Nephron progenitor cell (in vitro differentiated cells): Measurements from ENCODE around the gene ZNF318.
"Not testable (repeated sequence)": the region's sequence is repeated elsewhere in the genome, so short reads cannot be mapped to it uniquely, and the experiment has no call there.

Experiments used
- DNase-seq: peaks from one replicate; pipeline ENCODE4 v3.0.0; 2021
- H3K27ac Mint-ChIP-seq: 2 replicates; pipeline ENCODE4 v1.8.0; 2021; ENCODE audit warnings: mild to moderate bottlenecking, moderate library complexity, mixed read lengths
- H3K27me3 Mint-ChIP-seq: 2 replicates; pipeline ENCODE4 v1.8.0; 2021; ENCODE audit warnings: mild to moderate bottlenecking, low read depth, mixed read lengths; ENCODE audit not compliant: poor library complexity
- H3K36me3 Mint-ChIP-seq: 2 replicates; pipeline ENCODE4 v1.8.0; 2021; ENCODE audit warnings: low read depth, mixed read lengths
- H3K4me1 Mint-ChIP-seq: 2 replicates; pipeline ENCODE4 v1.8.0; 2021; ENCODE audit warnings: mixed read lengths
- H3K4me3 Mint-ChIP-seq: 2 replicates; pipeline ENCODE4 v1.8.0; 2021; ENCODE audit warnings: mild to moderate bottlenecking, moderate library complexity, mixed read lengths
- H3K9me3 Mint-ChIP-seq: 2 replicates; pipeline ENCODE4 v1.8.0; 2021; ENCODE audit warnings: mild to moderate bottlenecking, moderate library complexity, mixed read lengths
- TF ChIP-seq, protein P1 (sequence below): fragments of 200-600 bp; sonication (generic); IDR thresholded peaks from 2 replicates; pipeline ENCODE4 v1.5.0; 2021; ENCODE audit warnings: antibody characterized with exemption

Gene ZNF318

GRCh38 chr6:43361269-43361668 lies 8.2 kb downstream of the ZNF318 start:
- Mint-ChIP-seq H3K4me3 (no peak overlapping the region), H3K36me3 (peaks cover 59% of the 10 kb centered on the region), H3K27me3 (no peaks in the 10 kb centered on the region), H3K9me3 (no peaks in the 10 kb centered on the region), H3K27ac (no peak overlapping the region), H3K4me1 (peaks cover 15% of the 10 kb centered on the region)
- TF ChIP-seq, protein P1, sequence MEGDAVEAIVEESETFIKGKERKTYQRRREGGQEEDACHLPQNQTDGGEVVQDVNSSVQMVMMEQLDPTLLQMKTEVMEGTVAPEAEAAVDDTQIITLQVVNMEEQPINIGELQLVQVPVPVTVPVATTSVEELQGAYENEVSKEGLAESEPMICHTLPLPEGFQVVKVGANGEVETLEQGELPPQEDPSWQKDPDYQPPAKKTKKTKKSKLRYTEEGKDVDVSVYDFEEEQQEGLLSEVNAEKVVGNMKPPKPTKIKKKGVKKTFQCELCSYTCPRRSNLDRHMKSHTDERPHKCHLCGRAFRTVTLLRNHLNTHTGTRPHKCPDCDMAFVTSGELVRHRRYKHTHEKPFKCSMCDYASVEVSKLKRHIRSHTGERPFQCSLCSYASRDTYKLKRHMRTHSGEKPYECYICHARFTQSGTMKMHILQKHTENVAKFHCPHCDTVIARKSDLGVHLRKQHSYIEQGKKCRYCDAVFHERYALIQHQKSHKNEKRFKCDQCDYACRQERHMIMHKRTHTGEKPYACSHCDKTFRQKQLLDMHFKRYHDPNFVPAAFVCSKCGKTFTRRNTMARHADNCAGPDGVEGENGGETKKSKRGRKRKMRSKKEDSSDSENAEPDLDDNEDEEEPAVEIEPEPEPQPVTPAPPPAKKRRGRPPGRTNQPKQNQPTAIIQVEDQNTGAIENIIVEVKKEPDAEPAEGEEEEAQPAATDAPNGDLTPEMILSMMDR, result no peak
- DNase-seq, result no peak

DNA sequence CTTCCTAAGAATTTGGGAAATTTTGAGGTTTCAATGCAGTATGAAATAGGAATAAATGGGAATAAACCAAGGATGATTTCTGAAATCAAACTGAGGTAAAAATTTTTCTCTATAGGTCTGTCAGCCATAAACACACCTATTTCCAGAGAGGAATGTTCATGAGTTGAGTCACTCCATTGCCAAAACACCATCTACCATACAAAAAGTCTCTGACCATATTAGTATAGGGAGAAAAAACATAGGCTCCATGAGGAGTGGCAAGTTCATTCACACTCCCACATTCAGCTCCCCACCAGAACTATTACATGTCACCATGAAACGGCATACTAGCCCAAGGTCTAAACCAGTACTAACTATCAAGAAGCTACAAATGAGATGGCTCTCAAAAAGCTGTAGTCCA lies 9.6 kb downstream of the ZNF318 start:
- Mint-ChIP-seq H3K27me3 (peaks cover 3% of the 10 kb centered on the region), H3K9me3 (no peaks in the 10 kb centered on the region), H3K36me3 (peaks cover 65% of the 10 kb centered on the region), H3K27ac (no peak overlapping the region), H3K4me3 (no peak overlapping the region), H3K4me1 (peaks cover 6% of the 10 kb centered on the region)
- TF ChIP-seq, protein P1, result no peak
- DNase-seq, result no peak

DNA sequence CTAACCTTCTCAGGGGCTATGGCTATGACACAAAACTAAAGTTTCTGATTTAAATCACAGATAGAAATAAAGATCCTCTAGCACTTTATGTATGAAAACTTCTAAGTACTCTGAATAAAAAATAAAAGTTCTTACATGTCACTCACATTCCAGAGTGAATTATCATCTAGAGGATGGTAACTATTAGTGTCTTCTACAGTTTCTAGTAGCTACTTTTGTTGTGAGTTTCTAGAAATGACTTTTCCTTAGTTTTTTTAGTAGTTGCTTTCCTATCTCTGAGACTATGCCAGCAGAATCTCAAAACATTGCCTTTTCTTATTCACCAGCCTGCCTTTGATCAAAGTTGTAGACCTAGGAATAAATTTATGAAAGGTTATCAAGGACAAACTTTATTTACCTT lies 10.1 kb downstream of the ZNF318 start:
- peaks cover 2% of the 10 kb centered on the region for H3K4me1 Mint-ChIP-seq
- no peak overlapping the region for H3K4me3 Mint-ChIP-seq
- TF ChIP-seq, protein P1, result no peak
- H3K36me3 Mint-ChIP-seq, result peaks cover 65% of the 10 kb centered on the region
- H3K27ac Mint-ChIP-seq, result no peak overlapping the region
- H3K27me3 Mint-ChIP-seq, result peaks cover 3% of the 10 kb centered on the region
- no peak for DNase-seq
- no peaks in the 10 kb centered on the region for H3K9me3 Mint-ChIP-seq

GRCh38 chr6:43355862-43356590 lies 13.4 kb downstream of the ZNF318 start:
- TF ChIP-seq, protein P1, result no peak
- peaks cover 65% of the 10 kb centered on the region for H3K36me3 Mint-ChIP-seq
- no peak for DNase-seq
- no peak overlapping the region for H3K27ac Mint-ChIP-seq
- no peaks in the 10 kb centered on the region for H3K9me3 Mint-ChIP-seq
- H3K4me3 Mint-ChIP-seq, result no peak overlapping the region
- H3K4me1 Mint-ChIP-seq, result no peaks in the 10 kb centered on the region
- H3K27me3 Mint-ChIP-seq, result peaks cover 3% of the 10 kb centered on the region

- not testable (repeated sequence) for H3K27ac Mint-ChIP-seq, H3K4me1 Mint-ChIP-seq, DNase-seq, H3K9me3 Mint-ChIP-seq, H3K4me3 Mint-ChIP-seq, H3K27me3 Mint-ChIP-seq
- H3K36me3 Mint-ChIP-seq, result peaks cover 47% of the 10 kb centered on the region
These were observed 17.5 kb downstream of the ZNF318 start for GRCh38 chr6:43351951-43352350.

DNA sequence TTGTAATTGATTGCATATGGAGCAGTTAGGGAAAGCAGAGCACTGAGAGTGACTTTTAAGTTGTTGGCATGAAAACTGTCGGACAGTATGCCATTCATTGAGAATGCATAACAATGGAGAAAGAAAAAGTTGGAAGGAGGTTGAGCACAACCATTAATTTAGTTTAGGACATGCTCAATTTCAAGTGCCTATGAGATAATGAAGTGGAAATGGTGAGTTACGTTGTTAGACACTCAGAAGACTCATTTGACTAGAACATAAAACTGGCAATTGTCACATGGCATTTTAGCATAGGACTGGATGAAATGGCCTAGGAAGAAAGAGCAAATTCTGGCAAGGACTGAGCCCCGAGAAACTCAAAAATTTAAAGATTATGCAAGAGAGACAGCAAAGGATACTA lies 22.0 kb downstream of the ZNF318 start:
- no peak overlapping the region for H3K27ac Mint-ChIP-seq
- H3K36me3 Mint-ChIP-seq, result peaks cover 41% of the 10 kb centered on the region
- H3K4me1 Mint-ChIP-seq, result no peaks in the 10 kb centered on the region
- no peak overlapping the region for H3K4me3 Mint-ChIP-seq
- TF ChIP-seq, protein P1, result no peak
- DNase-seq, result no peak
- H3K9me3 Mint-ChIP-seq, result no peaks in the 10 kb centered on the region
- no peaks in the 10 kb centered on the region for H3K27me3 Mint-ChIP-seq
